Stimulated activated CD8-positive, alpha-beta memory T cell treated with anti-CD3 and anti-CD28 coated beads, Interleukin-4, amount 100 ng/mL, for 24 hours (primary cell): Measurements from ENCODE around the gene PTPRJ.

Experiments used
- DNase-seq: peaks from one replicate; pipeline ENCODE4 v3.0.0-alpha.2; 2020; ENCODE audit warnings: low read depth

Gene PTPRJ

GRCh38 chr11:48066881-48067800, 86.8 kb downstream of the PTPRJ start:
- DNase-seq: no peak

GRCh38 chr11:48073031-48073861, 92.9 kb downstream of the PTPRJ start:
- no peak for DNase-seq

- DNase-seq: no peak
Measured at GRCh38 chr11:48074425-48075181, 94.2 kb downstream of the PTPRJ start.

GRCh38 chr11:48075637-48076036, 95.3 kb downstream of the PTPRJ start:
- no peak for DNase-seq

- DNase-seq: no peak
Measured at GRCh38 chr11:48077251-48077650, 96.9 kb downstream of the PTPRJ start.

- DNase-seq: no peak
Measured at GRCh38 chr11:48078689-48079088, 98.3 kb downstream of the PTPRJ start.

GRCh38 chr11:48079596-48079995, 99.2 kb downstream of the PTPRJ start:
- DNase-seq: no peak

- no peak for DNase-seq
Measured at GRCh38 chr11:48080301-48080861, 100.0 kb downstream of the PTPRJ start.

- no peak for DNase-seq
Measured at GRCh38 chr11:48081151-48082010, 101.0 kb downstream of the PTPRJ start.

- no peak for DNase-seq
Measured at GRCh38 chr11:48082771-48083170, 102.4 kb downstream of the PTPRJ start.

- no peak for DNase-seq
Measured at GRCh38 chr11:48083421-48083820, 103.1 kb downstream of the PTPRJ start.

- no peak for DNase-seq
Measured at GRCh38 chr11:48085688-48086087, 105.3 kb downstream of the PTPRJ start.

- DNase-seq: no peak
Measured at GRCh38 chr11:48087422-48087821, 107.1 kb downstream of the PTPRJ start.

- no peak for DNase-seq
Measured at GRCh38 chr11:48087974-48088681, 107.8 kb downstream of the PTPRJ start.

- DNase-seq: no peak
Measured at GRCh38 chr11:48088682-48089050, 108.3 kb downstream of the PTPRJ start.

GRCh38 chr11:48090174-48090573, 109.8 kb downstream of the PTPRJ start:
- no peak for DNase-seq

- DNase-seq: no peak
Measured at GRCh38 chr11:48091426-48092102, 111.2 kb downstream of the PTPRJ start.

GRCh38 chr11:48093323-48093722, 113.0 kb downstream of the PTPRJ start:
- no peak for DNase-seq

- no peak for DNase-seq
Measured at GRCh38 chr11:48093795-48094642, 113.7 kb downstream of the PTPRJ start.
